Measurements from ENCODE around the gene DCAF8. TPM values are rescaled to one million over a fixed set of nuclear protein-coding genes. Genes with fewer than 3 reads are reported as not detected.

DCAF8 gene
- total and polyA plus RNA-seq, 2 donors from 2014 or later: 69.6 to 136 TPM

DNA sequence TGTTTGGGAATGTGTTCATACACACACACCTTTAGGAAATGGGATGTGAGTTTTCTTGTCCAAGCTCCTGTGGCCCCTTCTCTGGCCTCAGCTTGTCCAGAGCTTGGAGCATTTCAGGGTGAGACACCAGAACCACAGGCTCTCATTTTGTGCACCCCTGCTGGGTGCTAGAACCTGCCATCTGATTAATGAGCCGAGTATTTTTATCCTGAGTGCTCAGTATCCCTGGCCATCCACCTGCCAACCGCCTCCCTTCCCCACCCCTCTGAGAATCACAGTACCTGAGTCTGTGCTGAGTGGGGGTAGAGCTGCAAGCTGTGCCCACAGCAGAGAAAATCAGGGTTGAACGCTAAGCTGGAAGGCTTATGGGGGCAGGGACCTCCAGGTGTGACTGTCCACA is 70.6 kb downstream of the DCAF8 start:
- FAIRE-seq (no peak), DNase-seq (no peak)
- H3K4me3 ChIP-seq (ENCODE audit: low read length in 3 of 3): no peak overlapping the region
- H3K9me3 ChIP-seq (ENCODE audit: control insufficient read depth in 2 of 3, insufficient read depth in 1 of 3, low read length in 3 of 3): peaks cover 0 to 4% (median 0%) of the 10 kb centered on the region in 3 donors
- peaks cover 2 to 5% (median 3%) of the 10 kb centered on the region in 3 donors for H3K4me1 ChIP-seq (ENCODE audit: control insufficient read depth in 2 of 3, insufficient read depth in 2 of 3, low read depth in 1 of 3, low read length in 3 of 3)
- no peaks in the 10 kb centered on the region for H3K36me3 ChIP-seq (ENCODE audit: control insufficient read depth in 2 of 3, insufficient read depth in 3 of 3, low read length in 3 of 3)
- H3K27me3 ChIP-seq (ENCODE audit: control insufficient read depth, insufficient read depth, low read length): peaks cover 4% of the 10 kb centered on the region
- intact Hi-C loops (cut with DNase I): loop anchor here (10.0 kb wide), 1 partner anchor 103 kb away; no protein-coding TSS in a partner anchor
- no peak overlapping the region for H3K27ac ChIP-seq (ENCODE audit: low read depth in 2 of 2, low read length in 2 of 2)
- H3K9ac ChIP-seq (ENCODE audit: low read length in 3 of 3): no peak overlapping the region
- TF ChIP-seq, protein P1, sequence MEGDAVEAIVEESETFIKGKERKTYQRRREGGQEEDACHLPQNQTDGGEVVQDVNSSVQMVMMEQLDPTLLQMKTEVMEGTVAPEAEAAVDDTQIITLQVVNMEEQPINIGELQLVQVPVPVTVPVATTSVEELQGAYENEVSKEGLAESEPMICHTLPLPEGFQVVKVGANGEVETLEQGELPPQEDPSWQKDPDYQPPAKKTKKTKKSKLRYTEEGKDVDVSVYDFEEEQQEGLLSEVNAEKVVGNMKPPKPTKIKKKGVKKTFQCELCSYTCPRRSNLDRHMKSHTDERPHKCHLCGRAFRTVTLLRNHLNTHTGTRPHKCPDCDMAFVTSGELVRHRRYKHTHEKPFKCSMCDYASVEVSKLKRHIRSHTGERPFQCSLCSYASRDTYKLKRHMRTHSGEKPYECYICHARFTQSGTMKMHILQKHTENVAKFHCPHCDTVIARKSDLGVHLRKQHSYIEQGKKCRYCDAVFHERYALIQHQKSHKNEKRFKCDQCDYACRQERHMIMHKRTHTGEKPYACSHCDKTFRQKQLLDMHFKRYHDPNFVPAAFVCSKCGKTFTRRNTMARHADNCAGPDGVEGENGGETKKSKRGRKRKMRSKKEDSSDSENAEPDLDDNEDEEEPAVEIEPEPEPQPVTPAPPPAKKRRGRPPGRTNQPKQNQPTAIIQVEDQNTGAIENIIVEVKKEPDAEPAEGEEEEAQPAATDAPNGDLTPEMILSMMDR (IDR thresholded peaks at IDR 0.05; ENCODE audit: borderline replicate concordance, extremely low read depth, insufficient read depth): no peak

DNA sequence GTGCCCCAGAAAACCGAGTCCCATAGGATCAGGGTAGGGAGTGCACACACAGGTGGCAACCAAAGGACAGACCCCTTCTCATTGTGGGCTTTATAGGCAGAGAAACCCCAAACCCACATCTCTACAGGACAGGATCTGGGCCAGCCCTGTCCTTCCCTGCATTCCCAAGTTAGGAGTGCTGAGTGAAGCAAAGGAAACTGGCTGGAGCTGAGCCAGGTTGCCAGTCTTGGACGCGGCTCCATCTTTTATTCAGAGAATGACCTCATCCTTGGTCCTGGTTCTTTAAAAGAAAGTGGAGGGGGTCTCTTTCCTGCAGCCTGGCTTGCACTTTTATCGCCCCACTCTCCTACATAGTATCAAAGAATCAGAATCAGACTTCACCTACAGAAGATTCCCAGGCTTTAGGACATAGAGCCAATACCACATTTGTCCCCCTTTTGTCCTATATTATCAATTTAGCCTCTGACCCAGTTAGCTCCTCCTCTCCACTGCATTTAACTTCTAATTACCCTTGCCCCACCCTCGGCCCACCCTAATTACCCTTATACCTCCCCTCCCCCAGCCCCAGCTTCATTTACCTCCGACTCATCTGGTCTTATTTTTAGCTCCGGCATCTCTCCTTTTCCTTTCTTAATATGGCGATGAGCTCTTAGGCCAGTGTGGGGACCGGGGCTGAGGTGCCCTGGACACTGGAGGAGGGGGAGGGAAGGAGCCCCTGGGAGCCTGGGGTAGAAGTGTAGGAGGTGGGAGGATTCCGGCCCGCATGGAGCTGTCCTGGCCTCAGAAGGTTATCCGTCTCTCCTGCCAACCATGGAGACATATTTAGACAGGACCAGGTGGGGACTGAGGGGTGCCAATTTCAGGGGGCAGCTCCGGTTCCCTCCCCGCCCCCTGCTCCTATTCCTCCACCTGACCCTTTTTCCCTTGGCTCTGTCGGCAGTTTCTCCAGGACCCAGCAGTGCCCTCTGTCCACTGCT is 72.4 kb downstream of the DCAF8 start, which contains the start of gene CASQ1:
Gene CASQ1, plus strand, starts transcription at position 927 of the 977 bp plus-strand sequence. CDS start 177 bp downstream, outside the sequence.
- DNase-seq: peak in 2 of 5 donors; percentile 25 to 46
- H3K9me3 ChIP-seq (ENCODE audit: control insufficient read depth in 2 of 3, insufficient read depth in 1 of 3, low read length in 3 of 3): peaks cover 0 to 4% (median 0%) of the 10 kb centered on the region in 3 donors
- no peaks in the 10 kb centered on the region for H3K36me3 ChIP-seq (ENCODE audit: control insufficient read depth in 2 of 3, insufficient read depth in 3 of 3, low read length in 3 of 3)
- H3K27ac ChIP-seq (ENCODE audit: low read depth in 2 of 2, low read length in 2 of 2): no peak within 1 kb of the TSS
- H3K4me3 ChIP-seq (ENCODE audit: low read length in 3 of 3): no peak within 1 kb of the TSS
- H3K27me3 ChIP-seq (ENCODE audit: control insufficient read depth, insufficient read depth, low read length): peaks cover 4% of the 10 kb centered on the region
- H3K9ac ChIP-seq (ENCODE audit: low read length in 3 of 3): no peak within 1 kb of the TSS
- H3K4me1 ChIP-seq (ENCODE audit: control insufficient read depth in 2 of 3, insufficient read depth in 2 of 3, low read depth in 1 of 3, low read length in 3 of 3): peaks cover 2 to 5% (median 3%) of the 10 kb centered on the region in 3 donors
- TF ChIP-seq, protein P1 (IDR thresholded peaks at IDR 0.05; ENCODE audit: borderline replicate concordance, extremely low read depth, insufficient read depth): no peak
- FAIRE-seq: no peak
- intact Hi-C loops (cut with DNase I): loop anchor here (10.0 kb wide), 1 partner anchor 105 kb away; no protein-coding TSS in a partner anchor

DNA sequence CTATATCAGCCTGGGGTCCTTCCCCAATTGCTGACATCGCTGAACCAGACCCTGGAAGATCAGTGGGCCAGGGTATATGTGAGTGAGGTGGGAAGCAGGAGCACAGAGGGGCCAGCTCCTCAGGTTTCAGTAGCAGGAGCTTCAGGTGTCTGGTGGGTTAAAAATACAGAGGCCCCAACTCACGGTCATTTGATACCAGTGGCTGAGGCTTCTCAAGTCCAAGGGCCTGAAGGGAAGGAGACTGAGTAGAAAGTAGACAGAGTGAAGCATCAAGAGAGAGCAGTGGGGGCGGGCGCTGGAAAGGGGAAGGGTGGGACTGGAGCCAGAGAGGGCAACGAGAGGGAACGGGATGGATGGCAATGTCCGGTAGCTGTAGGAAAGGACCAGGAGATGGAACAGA is 74.0 kb downstream of the DCAF8 start:
- Histone ChIP-seq H3K27ac (ENCODE audit: low read depth in 2 of 2, low read length in 2 of 2) (no peak overlapping the region), H3K4me3 (ENCODE audit: low read length in 3 of 3) (no peak overlapping the region), H3K27me3 (ENCODE audit: control insufficient read depth, insufficient read depth, low read length) (no peaks in the 10 kb centered on the region), H3K9me3 (ENCODE audit: control insufficient read depth in 2 of 3, insufficient read depth in 1 of 3, low read length in 3 of 3) (no peaks in the 10 kb centered on the region), H3K4me1 (ENCODE audit: control insufficient read depth in 2 of 3, insufficient read depth in 2 of 3, low read depth in 1 of 3, low read length in 3 of 3) (peaks cover 2 to 3% (median 2%) of the 10 kb centered on the region in 3 donors), H3K9ac (ENCODE audit: low read length in 3 of 3) (no peak overlapping the region), H3K36me3 (ENCODE audit: control insufficient read depth in 2 of 3, insufficient read depth in 3 of 3, low read length in 3 of 3) (no peaks in the 10 kb centered on the region)
- DNase-seq: peak in 2 of 5 donors; percentile 25 to 59
- FAIRE-seq: no peak
- intact Hi-C loops (cut with DNase I): no loop called here
- TF ChIP-seq, protein P1 (IDR thresholded peaks at IDR 0.05; ENCODE audit: borderline replicate concordance, extremely low read depth, insufficient read depth): no peak

All from kidney (tissue), 14 donors.